Measurements from ENCODE around the gene TMEM182.

Gene TMEM182

GRCh38 chr2:102770506-102770905 is 8.7 kb downstream of the TMEM182 start:
- Histone ChIP-seq H3K4me3 (ENCODE audit: low read depth, low read length, poor library complexity, severe bottlenecking) (no peak overlapping the region), H3K4me2 (ENCODE audit: low read length) (no peak overlapping the region), H3K36me3 (ENCODE audit: insufficient read depth, low read length) (0 out of 2 replicates have a peak, but pooled peaks cover 3% of the 10 kb centered on the region), H3K27ac (ENCODE audit: low read depth, low read length, poor library complexity, severe bottlenecking) (no peak overlapping the region), H2AFZ (ENCODE audit: low read length) (no peak overlapping the region), H3K9me3 (ENCODE audit: low read length) (no peaks in the 10 kb centered on the region), H3K9ac (ENCODE audit: low read length) (no peak overlapping the region), H3F3A (ENCODE audit: insufficient read depth, low read length) (no peaks in the 10 kb centered on the region), H3K79me2 (ENCODE audit: insufficient read depth, low read length) (no peaks in the 10 kb centered on the region), H4K20me1 (ENCODE audit: insufficient read depth, low read length) (no peaks in the 10 kb centered on the region), H3K9me2 (ENCODE audit: low read depth, low read length) (no peaks in the 10 kb centered on the region), H3K4me1 (ENCODE audit: insufficient read depth, low read length, severe bottlenecking) (no peaks in the 10 kb centered on the region), H3K27me3 (ENCODE audit: insufficient read depth, low read length) (no peaks in the 10 kb centered on the region)
- no peak for TF ChIP-seq CTCF (IDR thresholded peaks at IDR 0.05; ENCODE audit: low read length)
- no peak for TF ChIP-seq EZH2 (IDR thresholded peaks at IDR 0.05; ENCODE audit: borderline replicate concordance, low read length)

GRCh38 chr2:102771114-102771513 is 9.3 kb downstream of the TMEM182 start:
- Histone ChIP-seq H4K20me1 (ENCODE audit: insufficient read depth, low read length) (no peaks in the 10 kb centered on the region), H3F3A (ENCODE audit: insufficient read depth, low read length) (no peaks in the 10 kb centered on the region), H3K9ac (ENCODE audit: low read length) (no peak overlapping the region), H3K9me3 (ENCODE audit: low read length) (no peaks in the 10 kb centered on the region), H2AFZ (ENCODE audit: low read length) (no peak overlapping the region), H3K9me2 (ENCODE audit: low read depth, low read length) (no peaks in the 10 kb centered on the region), H3K27me3 (ENCODE audit: insufficient read depth, low read length) (no peaks in the 10 kb centered on the region), H3K27ac (ENCODE audit: low read depth, low read length, poor library complexity, severe bottlenecking) (no peak overlapping the region), H3K79me2 (ENCODE audit: insufficient read depth, low read length) (no peaks in the 10 kb centered on the region), H3K4me1 (ENCODE audit: insufficient read depth, low read length, severe bottlenecking) (no peaks in the 10 kb centered on the region), H3K4me2 (ENCODE audit: low read length) (no peak overlapping the region), H3K4me3 (ENCODE audit: low read depth, low read length, poor library complexity, severe bottlenecking) (no peak overlapping the region), H3K36me3 (ENCODE audit: insufficient read depth, low read length) (0 out of 2 replicates have a peak, but pooled peaks cover 3% of the 10 kb centered on the region)
- TF ChIP-seq CTCF (IDR thresholded peaks at IDR 0.05; ENCODE audit: low read length), result no peak
- TF ChIP-seq EZH2 (IDR thresholded peaks at IDR 0.05; ENCODE audit: borderline replicate concordance, low read length), result no peak

GRCh38 chr2:102772659-102773058 is 10.8 kb downstream of the TMEM182 start:
- Histone ChIP-seq H3K9me2 (ENCODE audit: low read depth, low read length) (no peaks in the 10 kb centered on the region), H3K36me3 (ENCODE audit: insufficient read depth, low read length) (0 out of 2 replicates have a peak, but pooled peaks cover 8% of the 10 kb centered on the region), H3K4me2 (ENCODE audit: low read length) (no peak overlapping the region), H3K27ac (ENCODE audit: low read depth, low read length, poor library complexity, severe bottlenecking) (no peak overlapping the region), H3K9ac (ENCODE audit: low read length) (no peak overlapping the region), H3K4me1 (ENCODE audit: insufficient read depth, low read length, severe bottlenecking) (no peaks in the 10 kb centered on the region), H2AFZ (ENCODE audit: low read length) (no peak overlapping the region), H3K79me2 (ENCODE audit: insufficient read depth, low read length) (no peaks in the 10 kb centered on the region), H4K20me1 (ENCODE audit: insufficient read depth, low read length) (no peaks in the 10 kb centered on the region), H3F3A (ENCODE audit: insufficient read depth, low read length) (no peaks in the 10 kb centered on the region), H3K4me3 (ENCODE audit: low read depth, low read length, poor library complexity, severe bottlenecking) (no peak overlapping the region), H3K9me3 (ENCODE audit: low read length) (no peaks in the 10 kb centered on the region), H3K27me3 (ENCODE audit: insufficient read depth, low read length) (no peaks in the 10 kb centered on the region)
- TF ChIP-seq EZH2 (IDR thresholded peaks at IDR 0.05; ENCODE audit: borderline replicate concordance, low read length) (no peak), CTCF (IDR thresholded peaks at IDR 0.05; ENCODE audit: low read length) (no peak)

Measured in OCI-LY1 (cell line).